Lower lobe of right lung (tissue), 2 donors: ENCODE measurements around the gene BMPR1A. TPM values are rescaled to one million over a fixed set of nuclear protein-coding genes. Genes with fewer than 3 reads are reported as not detected.

Source experiments
- ATAC-seq, 2 donors: fragments of 200-7000 bp; cut with Tn5 transposase; one replicate each; pipeline ENCODE4 v1.9.1; 2020 to 2022; ENCODE audit warnings: mild to moderate bottlenecking in 2 of 2, moderate library complexity in 2 of 2
- DNase-seq: peaks from one replicate; pipeline ENCODE4 v3.0.0-alpha.2; 2020
- H3K27ac ChIP-seq: fragments of 200-600 bp; one replicate; pipeline ENCODE4 v1.8.0; 2022
- H3K27me3 ChIP-seq: fragments of 200-600 bp; one replicate; pipeline ENCODE4 v1.8.0; 2022; ENCODE audit warnings: low read depth
- H3K36me3 ChIP-seq: fragments of 200-600 bp; one replicate; pipeline ENCODE4 v1.8.0; 2022; ENCODE audit warnings: mild to moderate bottlenecking
- H3K4me1 ChIP-seq: fragments of 200-600 bp; one replicate; pipeline ENCODE4 v1.8.0; 2022
- H3K4me3 ChIP-seq: fragments of 200-600 bp; one replicate; pipeline ENCODE4 v1.8.0; 2022; ENCODE audit warnings: mild to moderate bottlenecking
- H3K9me3 ChIP-seq: fragments of 200-600 bp; one replicate; pipeline ENCODE4 v1.8.0; 2022
- intact Hi-C: fragments of 100-400 bp; cut with DNase I; formaldehyde crosslinking; loops from one replicate; pipeline ENCODE4 v1.11.0; 2022
- total RNA-seq: library from RNA; stranded (reverse); fragmentation: NEBNext Ultra II Directional; extraction: Animal tissue kit (Norgen Biotek cat#: 25700); gene quantifications from one replicate; pipeline ENCODE4 v1.2.1, GENCODE V29; 2021
- TF ChIP-seq, protein P1 (sequence below): fragments of 200-600 bp; IDR thresholded peaks from one replicate; pipeline ENCODE4 v1.8.0; 2022; ENCODE audit warnings: antibody characterized with exemption, mild to moderate bottlenecking
- donor health status: DM: no; HTN: yes; CAD: no; lungs with severe emphysema.

BMPR1A gene
- total RNA-seq, 1 donor from 2014 or later: 37.0 TPM

DNA sequence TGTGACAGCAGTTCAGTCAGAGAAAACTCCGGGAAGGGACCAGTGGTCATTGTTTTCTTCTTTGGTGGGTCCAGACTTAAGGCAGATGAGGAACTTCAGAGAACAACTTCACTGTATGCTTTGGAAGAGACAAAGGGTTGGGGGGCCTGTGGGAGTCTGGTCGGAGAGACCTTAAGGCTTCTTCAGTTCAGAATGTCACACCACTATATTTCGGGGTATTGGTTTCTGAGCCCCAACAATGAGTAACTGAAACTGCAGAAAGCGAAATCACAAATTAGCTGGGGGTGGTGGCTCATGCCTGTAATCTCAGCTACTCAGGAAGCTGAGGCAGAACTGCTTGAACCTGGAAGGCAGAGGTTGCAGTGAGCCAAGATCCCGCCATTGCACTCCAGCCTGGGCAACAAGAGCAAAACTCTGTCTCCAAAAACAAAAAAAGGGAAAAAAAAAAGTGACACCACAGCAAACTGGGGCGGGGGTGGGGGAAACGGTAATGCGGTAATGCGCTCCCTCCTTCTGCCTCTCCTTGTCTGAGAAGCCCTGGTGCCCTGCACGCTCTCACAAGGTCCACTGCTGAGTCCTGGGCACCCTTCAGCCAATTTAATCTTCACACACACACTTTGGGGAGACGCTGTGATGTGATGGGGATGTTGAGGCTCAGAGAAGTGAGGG, 209.7 kb downstream of the BMPR1A start:
- intact Hi-C loops: no loop called here
- no peaks in the 10 kb centered on the region for H3K9me3 ChIP-seq
- peaks cover 53% of the 10 kb centered on the region for H3K4me1 ChIP-seq
- TF ChIP-seq, protein P1, sequence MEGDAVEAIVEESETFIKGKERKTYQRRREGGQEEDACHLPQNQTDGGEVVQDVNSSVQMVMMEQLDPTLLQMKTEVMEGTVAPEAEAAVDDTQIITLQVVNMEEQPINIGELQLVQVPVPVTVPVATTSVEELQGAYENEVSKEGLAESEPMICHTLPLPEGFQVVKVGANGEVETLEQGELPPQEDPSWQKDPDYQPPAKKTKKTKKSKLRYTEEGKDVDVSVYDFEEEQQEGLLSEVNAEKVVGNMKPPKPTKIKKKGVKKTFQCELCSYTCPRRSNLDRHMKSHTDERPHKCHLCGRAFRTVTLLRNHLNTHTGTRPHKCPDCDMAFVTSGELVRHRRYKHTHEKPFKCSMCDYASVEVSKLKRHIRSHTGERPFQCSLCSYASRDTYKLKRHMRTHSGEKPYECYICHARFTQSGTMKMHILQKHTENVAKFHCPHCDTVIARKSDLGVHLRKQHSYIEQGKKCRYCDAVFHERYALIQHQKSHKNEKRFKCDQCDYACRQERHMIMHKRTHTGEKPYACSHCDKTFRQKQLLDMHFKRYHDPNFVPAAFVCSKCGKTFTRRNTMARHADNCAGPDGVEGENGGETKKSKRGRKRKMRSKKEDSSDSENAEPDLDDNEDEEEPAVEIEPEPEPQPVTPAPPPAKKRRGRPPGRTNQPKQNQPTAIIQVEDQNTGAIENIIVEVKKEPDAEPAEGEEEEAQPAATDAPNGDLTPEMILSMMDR: no peak
- H3K36me3 ChIP-seq: no peaks in the 10 kb centered on the region
- H3K27ac ChIP-seq: peak overlapping the region; percentile 58
- no peak for DNase-seq
- no peaks in the 10 kb centered on the region for H3K27me3 ChIP-seq
- no peak for ATAC-seq
- no peak overlapping the region for H3K4me3 ChIP-seq

DNA sequence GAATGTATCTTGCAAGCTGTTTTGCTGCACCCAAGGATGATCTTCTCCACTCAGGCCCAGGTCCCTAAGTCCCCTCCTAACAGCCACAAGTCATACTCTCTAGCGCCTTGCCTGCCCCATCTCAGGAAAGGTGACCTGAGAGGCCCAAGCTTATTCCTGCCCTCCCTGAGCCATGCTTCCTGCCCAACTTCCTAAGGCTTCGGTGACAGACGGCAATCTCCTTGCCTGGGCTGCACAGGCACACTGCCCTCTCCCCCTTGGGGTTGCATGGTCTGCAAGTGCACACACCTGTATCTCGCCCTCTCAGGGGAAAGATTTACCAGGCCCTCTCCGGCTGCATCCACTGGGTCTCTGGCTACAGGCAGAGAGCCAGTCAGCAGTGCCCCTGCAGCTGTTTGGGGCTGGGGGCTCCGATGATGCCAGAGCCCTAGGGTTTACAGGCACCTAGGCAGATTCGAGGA, 211.1 kb downstream of the BMPR1A start:
- DNase-seq (no peak), ATAC-seq (no peak)
- Histone ChIP-seq H3K4me3 (peak overlapping the region; percentile 74), H3K36me3 (no peaks in the 10 kb centered on the region), H3K9me3 (no peaks in the 10 kb centered on the region), H3K4me1 (peaks cover 65% of the 10 kb centered on the region), H3K27me3 (no peaks in the 10 kb centered on the region), H3K27ac (peak overlapping the region; percentile 99)
- intact Hi-C loops: no loop called here
- TF ChIP-seq, protein P1: no peak

DNA sequence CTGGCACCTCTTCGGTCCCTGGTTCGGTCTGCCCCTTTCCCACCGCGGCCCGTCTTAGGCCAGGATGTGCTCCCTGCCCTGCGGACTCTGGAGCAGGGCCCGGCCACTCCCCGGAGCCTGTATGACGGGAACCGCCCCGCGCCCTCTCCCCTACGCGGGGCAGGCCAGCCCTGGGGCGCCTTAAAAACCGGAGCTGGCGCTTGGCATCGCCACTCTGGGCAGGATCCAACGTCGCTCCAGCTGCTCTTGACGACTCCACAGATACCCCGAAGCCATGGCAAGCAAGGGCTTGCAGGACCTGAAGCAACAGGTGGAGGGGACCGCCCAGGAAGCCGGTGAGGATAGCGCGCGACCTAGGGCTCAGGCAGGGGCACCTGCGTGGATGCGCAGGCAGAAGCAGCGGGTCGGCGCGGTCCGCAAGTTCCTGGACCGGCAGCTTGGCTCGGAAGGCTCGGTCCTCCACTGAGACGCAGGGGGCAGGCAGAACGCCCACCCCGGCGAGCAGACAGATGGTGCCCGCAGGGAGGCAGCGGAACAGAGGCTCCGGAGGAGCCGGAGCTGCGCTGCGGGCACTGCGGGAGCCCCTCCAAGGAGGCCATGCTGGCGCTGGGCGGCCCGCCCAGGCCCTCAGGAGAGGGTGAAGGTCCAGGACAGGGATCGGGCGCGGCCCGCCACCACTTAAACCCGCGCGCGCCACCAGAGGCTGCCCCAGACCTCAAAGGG, 212.0 kb downstream of the BMPR1A start, which contains the start of gene ADIRF:
TSS of gene ADIRF (plus strand) at position 212 of the 723 bp plus-strand sequence. CDS start at position 275, 63 bp downstream.
- ATAC-seq (peak; percentile 37 to 38), DNase-seq (peak; percentile 81)
- Histone ChIP-seq H3K36me3 (no peaks in the 10 kb centered on the region), H3K27ac (peak within 1 kb of the TSS; percentile 99), H3K9me3 (no peaks in the 10 kb centered on the region), H3K4me3 (peak within 1 kb of the TSS; percentile 74), H3K27me3 (no peaks in the 10 kb centered on the region), H3K4me1 (peaks cover 67% of the 10 kb centered on the region)
- TF ChIP-seq, protein P1: no peak
- intact Hi-C loops: no loop called here

DNA sequence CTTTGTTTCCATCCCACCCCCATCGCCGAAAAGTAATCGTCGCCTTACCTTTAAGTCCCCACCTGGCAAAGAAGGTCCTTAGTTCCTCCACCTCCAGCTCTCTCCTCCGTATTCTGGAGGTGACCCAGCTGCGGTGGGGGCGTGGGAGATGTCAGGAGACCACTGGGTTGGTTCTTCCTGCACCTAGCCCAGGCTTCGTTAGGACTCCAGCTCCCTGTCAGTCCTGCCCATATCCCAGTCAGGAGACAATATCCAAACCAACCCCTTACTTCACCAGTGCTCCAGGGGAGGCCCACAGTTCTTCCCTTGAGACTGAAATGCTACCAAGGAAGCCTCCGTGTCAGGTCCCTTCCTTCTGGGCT, 212.6 kb downstream of the BMPR1A start:
- Histone ChIP-seq H3K27ac (peak overlapping the region; percentile 99), H3K4me1 (peaks cover 67% of the 10 kb centered on the region), H3K4me3 (peak overlapping the region; percentile 74), H3K36me3 (no peaks in the 10 kb centered on the region), H3K27me3 (no peaks in the 10 kb centered on the region), H3K9me3 (no peaks in the 10 kb centered on the region)
- intact Hi-C loops: no loop called here
- TF ChIP-seq, protein P1: no peak
- DNase-seq: no peak
- no peak for ATAC-seq

DNA sequence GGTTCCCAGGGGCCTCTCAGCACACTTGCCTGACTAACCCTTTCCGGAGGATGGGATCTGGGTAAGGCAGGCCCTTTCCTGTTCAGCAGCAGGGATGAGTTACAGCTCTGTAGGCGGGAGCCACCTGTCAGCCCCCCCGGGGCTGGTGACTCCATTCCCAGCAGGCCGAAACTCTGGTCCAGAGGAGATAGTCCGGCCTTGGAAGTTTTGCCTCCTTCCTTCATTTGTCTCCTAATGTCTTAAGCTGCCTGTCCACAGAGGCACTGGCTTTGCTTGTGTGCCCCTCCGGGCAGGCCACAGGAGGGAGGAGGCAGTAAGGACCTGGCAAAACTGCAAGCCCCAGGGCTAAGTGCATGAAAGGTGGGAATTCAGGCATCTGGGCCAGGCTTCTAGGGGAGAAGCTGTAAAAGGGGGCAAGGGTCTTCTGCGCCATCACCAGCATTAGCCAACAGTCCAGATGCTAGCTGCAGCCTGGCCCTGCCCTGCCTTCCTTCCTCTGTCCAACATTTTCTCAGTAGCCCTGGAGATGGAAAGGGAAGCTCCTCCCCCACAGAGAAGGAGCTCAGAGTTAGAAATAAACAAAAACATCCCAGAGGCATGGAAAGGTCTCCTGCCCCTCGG, 213.1 kb downstream of the BMPR1A start:
- no peaks in the 10 kb centered on the region for H3K27me3 ChIP-seq
- TF ChIP-seq, protein P1: no peak
- ATAC-seq (no peak), DNase-seq (no peak)
- intact Hi-C loops: no loop called here
- H3K36me3 ChIP-seq: no peaks in the 10 kb centered on the region
- peak overlapping the region; percentile 99 for H3K27ac ChIP-seq
- H3K4me3 ChIP-seq: peak overlapping the region; percentile 74
- peaks cover 67% of the 10 kb centered on the region for H3K4me1 ChIP-seq
- no peaks in the 10 kb centered on the region for H3K9me3 ChIP-seq
